ENCODE results near the gene RAB22A. TPM values are rescaled to one million over a fixed set of nuclear protein-coding genes. Genes with fewer than 3 reads are reported as not detected.

The RAB22A gene
- total RNA-seq, 1 donor from 2014 or later = 17.7 TPM

DNA sequence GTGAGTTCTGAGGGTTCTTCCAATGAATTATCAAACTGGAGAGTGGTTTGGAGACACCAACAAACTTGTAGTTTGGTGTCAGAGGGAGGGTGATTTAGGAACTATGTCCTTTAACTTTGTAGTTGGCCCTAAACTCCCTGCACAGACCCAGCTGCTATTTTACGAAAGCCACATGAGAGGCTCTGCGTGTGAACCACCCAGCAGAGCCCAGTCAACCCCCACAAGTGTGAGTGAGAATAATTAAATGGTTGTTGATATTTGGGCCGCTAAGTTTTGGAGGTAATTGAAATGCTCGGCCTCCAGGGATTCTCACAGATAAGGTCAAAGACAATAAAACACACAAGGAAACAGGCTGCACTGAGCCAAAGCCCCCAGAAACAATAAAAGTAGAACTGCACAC lies 72.6 kb downstream of the RAB22A start:
- H3K36me3 Mint-ChIP-seq = no peaks in the 10 kb centered on the region
- TF ChIP-seq CTCF (conservative IDR thresholded peaks at IDR 0.05) = no peak
- H3K4me3 Mint-ChIP-seq = no peak overlapping the region
- no peak overlapping the region for H3K27ac Mint-ChIP-seq
- no peaks in the 10 kb centered on the region for H3K4me1 Mint-ChIP-seq (ENCODE audit: unreplicated experiment)
- peaks cover 8% of the 10 kb centered on the region for H3K9me3 Mint-ChIP-seq
- no peaks in the 10 kb centered on the region for H3K27me3 Mint-ChIP-seq
- DNase-seq (ENCODE audit: extremely low spot score, unreplicated experiment) = no peak

- no peak for DNase-seq (ENCODE audit: extremely low spot score, unreplicated experiment)
- TF ChIP-seq CTCF (conservative IDR thresholded peaks at IDR 0.05) = no peak
- H3K27me3 Mint-ChIP-seq = no peaks in the 10 kb centered on the region
- H3K4me3 Mint-ChIP-seq = no peak overlapping the region
- no peaks in the 10 kb centered on the region for H3K36me3 Mint-ChIP-seq
- H3K9me3 Mint-ChIP-seq = peaks cover 8% of the 10 kb centered on the region
- peaks cover 2% of the 10 kb centered on the region for H3K4me1 Mint-ChIP-seq (ENCODE audit: unreplicated experiment)
- H3K27ac Mint-ChIP-seq = no peak overlapping the region
These were observed 75.3 kb downstream of the RAB22A start for GRCh38 chr20:58384821-58385220.

GRCh38 chr20:58388028-58388601 lies 78.6 kb downstream of the RAB22A start:
- no peak for DNase-seq (ENCODE audit: extremely low spot score, unreplicated experiment)
- TF ChIP-seq CTCF (conservative IDR thresholded peaks at IDR 0.05) = no peak
- Mint-ChIP-seq H3K27me3 (no peaks in the 10 kb centered on the region), H3K27ac (no peak overlapping the region), H3K4me1 (ENCODE audit: unreplicated experiment) (peaks cover 28% of the 10 kb centered on the region), H3K9me3 (no peaks in the 10 kb centered on the region), H3K36me3 (peaks cover 20% of the 10 kb centered on the region), H3K4me3 (peak overlapping the region; percentile 86)

DNA sequence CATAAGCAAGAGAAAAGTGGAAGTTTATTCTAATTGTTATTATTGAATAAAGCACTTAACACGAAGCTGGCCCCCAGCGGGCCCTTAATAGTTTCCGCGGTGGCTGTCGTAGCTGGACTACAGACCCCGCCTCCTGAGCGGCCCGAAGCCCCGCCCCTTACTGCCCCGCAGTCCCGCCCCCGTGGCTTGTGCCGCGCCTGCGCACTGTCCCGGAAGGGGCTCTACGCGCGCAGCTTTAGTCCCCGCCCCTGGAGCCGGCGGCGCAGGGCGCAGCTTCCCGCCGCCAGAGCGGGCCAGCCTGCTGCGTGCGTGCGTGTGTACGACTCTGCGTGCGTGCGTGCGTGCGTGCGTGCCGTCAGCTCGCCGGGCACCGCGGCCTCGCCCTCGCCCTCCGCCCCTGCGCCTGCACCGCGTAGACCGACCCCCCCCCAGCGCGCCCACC lies 79.4 kb downstream of the RAB22A start, which contains the start of gene VAPB:
Gene VAPB, plus strand, starts transcription at position 348 of the 442 bp plus-strand sequence. CDS start 231 bp downstream, outside the sequence.
- TF ChIP-seq CTCF (conservative IDR thresholded peaks at IDR 0.05) = no peak
- Mint-ChIP-seq H3K27me3 (no peaks in the 10 kb centered on the region), H3K4me3 (peak within 1 kb of the TSS; percentile 96), H3K36me3 (peaks cover 24% of the 10 kb centered on the region), H3K9me3 (no peaks in the 10 kb centered on the region), H3K4me1 (ENCODE audit: unreplicated experiment) (peaks cover 33% of the 10 kb centered on the region), H3K27ac (peak within 1 kb of the TSS; percentile 97)
- peak; percentile 99 for DNase-seq (ENCODE audit: extremely low spot score, unreplicated experiment)

DNA sequence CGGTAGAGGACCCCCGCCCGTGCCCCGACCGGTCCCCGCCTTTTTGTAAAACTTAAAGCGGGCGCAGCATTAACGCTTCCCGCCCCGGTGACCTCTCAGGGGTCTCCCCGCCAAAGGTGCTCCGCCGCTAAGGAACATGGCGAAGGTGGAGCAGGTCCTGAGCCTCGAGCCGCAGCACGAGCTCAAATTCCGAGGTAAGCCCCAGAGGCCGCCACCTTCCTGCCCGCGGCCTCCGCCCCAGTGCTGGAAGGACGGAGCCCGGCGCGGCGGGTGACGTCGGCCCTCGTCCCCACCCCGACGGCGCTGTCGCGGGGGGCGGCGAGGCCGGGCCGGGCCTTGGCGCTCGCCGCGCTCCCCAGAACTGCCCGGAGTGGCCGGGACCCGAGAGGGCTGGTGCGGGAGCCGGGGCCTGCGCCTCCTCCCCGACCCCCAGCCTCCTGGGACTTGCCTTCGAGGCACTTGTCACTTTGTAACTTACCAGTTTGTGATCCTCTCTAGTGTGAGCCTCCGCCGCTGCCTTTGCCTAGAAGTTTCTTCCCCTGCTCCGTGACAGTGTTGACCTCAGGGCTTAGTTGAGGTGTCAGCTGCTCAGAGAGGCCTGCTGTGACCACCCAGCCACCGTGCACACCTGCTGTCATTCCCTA lies 79.9 kb downstream of the RAB22A start:
- H3K9me3 Mint-ChIP-seq = no peaks in the 10 kb centered on the region
- peak overlapping the region; percentile 97 for H3K27ac Mint-ChIP-seq
- H3K27me3 Mint-ChIP-seq = no peaks in the 10 kb centered on the region
- TF ChIP-seq CTCF (conservative IDR thresholded peaks at IDR 0.05) = no peak
- peaks cover 38% of the 10 kb centered on the region for H3K4me1 Mint-ChIP-seq (ENCODE audit: unreplicated experiment)
- H3K4me3 Mint-ChIP-seq = peak overlapping the region; percentile 96
- no peak for DNase-seq (ENCODE audit: extremely low spot score, unreplicated experiment)
- peaks cover 24% of the 10 kb centered on the region for H3K36me3 Mint-ChIP-seq
